Stimulated activated CD4-positive, alpha-beta T cell treated with anti-CD3 and anti-CD28 coated beads, Interleukin-15, amount 100 ng/mL, for 24 hours (primary cell): ENCODE results near the gene KCNJ5.

Source experiments
- DNase-seq: peaks from one replicate; pipeline ENCODE4 v3.0.0-alpha.2; 2020

Gene KCNJ5

GRCh38 chr11:128872094-128872493 is 19.1 kb upstream of the KCNJ5 start:
- no peak for DNase-seq

GRCh38 chr11:128872594-128872993 is 18.6 kb upstream of the KCNJ5 start:
- no peak for DNase-seq

DNA sequence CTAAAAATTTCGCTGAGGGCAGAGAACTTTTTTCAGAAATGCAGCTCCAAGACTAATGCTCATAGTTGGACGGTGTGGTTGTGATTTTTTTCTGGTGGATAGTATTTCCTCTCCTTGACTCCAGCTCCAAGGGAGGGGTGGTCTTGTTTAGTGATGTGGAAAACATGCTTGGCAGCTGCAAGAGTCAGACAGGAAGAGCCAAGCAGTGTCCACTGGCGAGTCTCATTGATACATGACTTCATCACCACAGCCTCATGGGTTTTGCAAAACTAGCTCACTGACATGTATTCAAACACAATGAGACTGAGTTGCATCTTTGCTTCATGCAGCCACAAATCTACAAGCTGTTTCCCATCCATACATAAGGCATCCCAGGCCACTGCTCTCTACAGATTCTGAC is 16.7 kb upstream of the KCNJ5 start:
- no peak for DNase-seq

DNA sequence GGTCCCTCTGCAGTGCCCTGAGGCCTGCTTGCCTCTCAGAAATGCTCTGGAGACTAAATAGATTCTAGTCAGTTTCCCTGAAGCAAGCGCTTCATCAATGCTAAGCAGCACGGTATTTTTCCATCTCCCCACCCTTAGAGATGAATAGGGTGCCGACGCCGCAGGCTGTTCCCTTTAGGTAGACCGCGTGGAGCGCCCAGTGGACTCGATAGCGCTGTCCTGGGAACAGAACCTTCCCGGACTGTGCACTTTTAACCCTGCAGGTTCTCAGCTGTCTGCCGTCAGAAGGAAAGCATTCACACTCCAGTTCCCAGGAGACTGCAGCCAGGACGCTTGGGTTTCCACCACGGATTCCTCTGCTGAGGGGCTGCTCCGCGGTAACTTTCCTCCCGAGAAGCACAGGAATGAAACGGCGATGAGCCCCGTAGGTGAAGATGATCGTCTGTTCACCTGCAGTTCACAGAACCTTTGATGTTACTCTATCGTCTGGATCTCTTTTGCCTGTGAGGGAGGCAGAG is 15.0 kb upstream of the KCNJ5 start:
- no peak for DNase-seq

- no peak for DNase-seq
Observed at GRCh38 chr11:128877726-128878125, 13.4 kb upstream of the KCNJ5 start.

GRCh38 chr11:128878455-128878854 is 12.7 kb upstream of the KCNJ5 start:
- DNase-seq: no peak

DNA sequence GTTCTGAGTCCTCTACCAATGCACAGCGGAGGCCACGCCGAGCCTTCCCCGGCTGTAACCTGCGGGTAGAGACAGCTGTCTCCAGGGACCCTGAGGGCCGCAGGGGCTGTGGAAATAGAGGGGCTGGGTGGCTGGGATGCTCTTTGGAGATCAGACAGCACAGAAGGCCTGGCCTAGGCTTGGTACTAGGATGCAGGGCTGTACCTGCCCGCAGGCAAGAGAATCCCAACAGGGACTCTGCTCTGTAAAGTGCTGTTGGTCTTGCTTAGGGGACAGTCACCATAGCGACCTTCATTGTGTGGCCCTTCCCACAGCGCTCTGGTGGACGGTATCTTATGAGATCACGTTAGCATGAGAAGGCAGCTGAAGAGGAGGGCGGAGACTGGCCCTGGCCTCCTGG is 11.3 kb upstream of the KCNJ5 start:
- no peak for DNase-seq

- DNase-seq: no peak
Observed at GRCh38 chr11:128881221-128881620, 9.9 kb upstream of the KCNJ5 start.

GRCh38 chr11:128882451-128882850 is 8.7 kb upstream of the KCNJ5 start:
- no peak for DNase-seq

- DNase-seq: no peak
Observed at GRCh38 chr11:128884054-128884453, 7.1 kb upstream of the KCNJ5 start.

DNA sequence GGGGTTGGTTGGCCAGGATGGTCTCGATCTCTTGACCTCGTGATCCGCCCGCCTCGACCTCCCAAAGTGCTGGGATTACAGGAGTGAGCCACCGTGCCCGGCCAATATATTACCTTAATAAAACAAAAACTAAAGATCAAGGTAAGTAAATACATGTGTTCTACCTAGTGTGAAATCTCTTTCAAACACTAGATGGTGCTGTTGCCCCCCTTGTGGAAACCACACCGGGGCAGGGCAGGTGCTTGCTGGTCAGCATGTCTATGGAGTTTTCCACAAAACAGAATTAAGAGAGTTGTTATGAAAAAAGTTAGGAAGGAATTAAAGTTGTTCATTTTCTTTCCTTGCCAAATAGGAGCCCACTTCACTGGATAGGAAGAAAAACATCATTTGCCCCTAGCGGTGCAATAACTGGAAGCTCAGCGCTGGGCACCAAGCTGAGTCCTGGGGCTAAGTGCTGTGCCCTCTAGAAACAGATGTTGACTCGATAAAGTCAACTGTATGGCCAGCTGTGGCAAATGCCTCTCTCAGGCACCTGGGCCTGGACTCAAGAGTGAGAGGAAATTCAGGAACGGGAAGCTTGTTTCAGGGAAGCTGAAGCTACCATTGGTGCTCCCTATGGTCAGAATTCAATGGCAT is 6.3 kb upstream of the KCNJ5 start:
- DNase-seq: peak; percentile 64

GRCh38 chr11:128886406-128887124 is 4.6 kb upstream of the KCNJ5 start:
- DNase-seq: peak; percentile 17

- no peak for DNase-seq
Observed at GRCh38 chr11:128888034-128888985, 2.8 kb upstream of the KCNJ5 start.

- DNase-seq: no peak
Observed at GRCh38 chr11:128889657-128890213, 1.4 kb upstream of the KCNJ5 start.

DNA sequence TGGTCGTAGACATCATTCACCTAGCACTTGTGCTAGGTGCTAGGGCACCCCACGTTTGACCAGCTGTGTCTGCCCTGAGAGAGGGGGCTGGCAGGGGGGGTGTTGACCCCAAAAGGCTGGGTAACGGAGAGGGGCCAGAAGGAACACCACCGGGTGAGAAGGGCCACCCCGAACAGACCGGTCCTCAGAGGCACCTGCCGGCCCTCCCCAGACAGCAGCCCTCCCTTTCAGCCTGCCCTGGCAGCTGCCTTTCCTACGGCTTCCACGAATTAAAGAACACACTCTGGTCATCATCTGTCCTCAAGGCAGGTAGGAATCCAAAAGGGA is 977 bp upstream of the KCNJ5 start:
- no peak for DNase-seq

DNA sequence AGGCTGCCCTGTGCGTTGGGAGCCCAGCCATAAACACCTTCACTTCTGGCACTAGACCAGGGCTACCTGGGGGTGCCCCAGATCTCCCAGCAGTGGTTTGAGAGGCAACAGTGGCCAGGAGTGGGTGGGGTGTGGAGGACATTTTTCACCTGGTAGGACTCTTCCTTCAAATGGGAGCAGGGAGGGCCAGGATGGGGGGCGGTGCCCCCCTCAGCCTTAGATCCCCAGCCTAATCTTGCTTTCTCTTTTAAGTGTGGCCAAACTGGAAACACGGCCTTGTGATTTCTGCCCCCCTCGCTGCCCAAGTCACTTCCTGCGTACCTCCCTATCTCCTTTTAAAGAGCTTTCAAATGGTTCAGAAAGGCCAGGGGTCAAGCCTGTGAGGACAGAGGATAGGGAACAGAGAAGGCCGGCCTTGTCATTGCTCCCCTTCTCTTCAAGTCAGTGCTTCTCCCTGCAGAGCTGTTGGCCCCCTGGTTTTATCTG is 800 bp downstream of the KCNJ5 start:
- DNase-seq: no peak

DNA sequence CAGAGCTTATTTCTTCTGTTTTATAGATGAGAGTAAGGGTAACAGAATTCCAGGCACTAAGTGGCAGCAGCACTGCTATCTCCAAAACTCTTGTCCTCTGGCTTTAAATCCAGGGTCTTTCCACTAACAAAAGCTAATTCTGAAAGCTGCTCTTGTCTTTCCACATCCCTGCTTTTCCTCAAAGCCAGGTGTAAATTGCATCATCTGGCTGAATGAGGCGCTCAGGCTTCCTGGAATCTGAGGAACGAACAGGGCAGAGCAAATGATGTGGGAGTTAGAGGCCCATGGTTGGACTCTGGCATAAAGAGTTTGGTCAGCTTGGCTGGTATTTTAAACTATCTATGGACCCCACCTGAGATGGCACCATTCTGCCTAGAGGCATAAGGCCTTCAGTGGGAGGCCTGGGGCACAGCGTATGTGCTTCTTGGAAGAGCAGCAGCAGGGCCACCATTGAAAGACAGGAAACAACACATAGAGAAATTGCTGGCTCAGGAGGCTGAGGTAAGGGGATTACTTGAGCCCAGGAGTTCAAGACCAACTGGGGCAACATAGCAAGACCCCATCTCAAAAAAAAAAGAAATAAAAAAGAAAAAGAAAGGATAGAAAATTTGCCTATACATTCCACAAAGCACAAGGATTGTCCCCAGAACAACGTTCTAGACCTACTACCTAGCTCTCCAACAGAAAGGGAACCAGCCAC is 1.9 kb downstream of the KCNJ5 start:
- no peak for DNase-seq

- DNase-seq: no peak
Observed at GRCh38 chr11:128893578-128894285, 2.6 kb downstream of the KCNJ5 start.

GRCh38 chr11:128894286-128894681 is 3.1 kb downstream of the KCNJ5 start:
- no peak for DNase-seq

DNA sequence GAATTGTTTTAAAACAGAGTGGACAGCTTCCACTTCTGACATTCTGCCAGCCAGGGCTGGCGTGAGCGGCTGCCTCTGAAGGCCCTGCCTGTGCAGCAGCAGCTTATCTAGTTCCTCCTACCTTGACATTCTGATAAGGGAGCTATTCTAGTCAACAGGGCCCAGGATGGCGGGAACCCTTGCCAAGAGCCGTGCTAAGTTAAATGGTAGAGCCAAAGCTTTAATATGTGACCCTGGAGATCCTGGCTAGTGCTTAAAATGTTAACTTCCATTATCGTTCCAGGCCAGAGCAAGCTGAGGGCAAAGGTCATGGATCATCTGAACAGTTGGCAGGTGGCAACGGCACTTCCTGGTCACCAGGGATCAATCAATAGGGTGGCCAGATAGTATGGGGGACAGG is 3.5 kb downstream of the KCNJ5 start:
- DNase-seq: no peak

GRCh38 chr11:128895526-128895925 is 4.4 kb downstream of the KCNJ5 start:
- DNase-seq: no peak

DNA sequence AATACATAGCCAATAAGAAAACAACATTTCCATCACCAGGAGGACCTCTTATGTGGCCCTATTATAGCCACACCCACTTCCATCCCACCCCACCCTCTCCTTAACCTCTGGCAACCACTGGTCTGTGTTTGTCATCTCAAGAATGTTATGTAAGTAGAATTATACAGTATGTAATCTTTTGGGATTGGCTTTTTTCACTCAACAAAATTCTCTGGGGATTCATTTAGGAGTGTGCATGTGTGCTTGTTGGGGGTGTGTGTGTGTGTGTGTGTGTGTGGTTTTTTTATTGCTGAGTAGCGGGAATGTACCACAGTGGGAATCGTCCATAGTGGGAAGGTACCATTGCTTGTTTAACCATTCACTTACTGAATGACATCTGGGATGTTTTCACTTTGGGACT is 5.2 kb downstream of the KCNJ5 start:
- no peak for DNase-seq
